PC-9 (cell line): Measurements from ENCODE around the gene TNFRSF1A.

ENCODE experiments used
- CTCF ChIP-seq: fragments of 200-600 bp; sonication (generic); conservative IDR thresholded peaks from 2 replicates; pipeline ENCODE4 v1.6.1; 2017; ENCODE audit warnings: mixed run types, antibody characterized with exemption, mild to moderate bottlenecking, moderate library complexity
- EZH2 ChIP-seq: fragments of 200-600 bp; sonication (generic); IDR thresholded peaks from 2 replicates; pipeline ENCODE4 v1.8.0; 2017; ENCODE audit warnings: antibody characterized with exemption, low read depth

- no peak for TF ChIP-seq EZH2
- TF ChIP-seq CTCF: no peak
These were observed 38.6 kb upstream of the TNFRSF1A start for GRCh38 chr12:6380141-6381121.
